Pancreas (tissue), 10 donors: ENCODE measurements around the gene LRRN2. TPM values are rescaled to one million over a fixed set of nuclear protein-coding genes. Genes with fewer than 3 reads are reported as not detected.

ENCODE experiments used
- ATAC-seq, 4 donors: fragments of 200-7000 bp; cut with Tn5 transposase; one replicate each; pipeline versions ENCODE4 v1.8.0 to v1.9.1; 2020; ENCODE audit warnings: mild to moderate bottlenecking in 4 of 4, moderate library complexity in 4 of 4
- DNase-seq, 6 donors: peaks; one replicate each; pipeline ENCODE4 v3.0.0-alpha.2; 2020
- FAIRE-seq: peaks from 2 replicates; lab custom pipeline; 2012; peaks lifted over from hg19 to GRCh38; lab: Jason Lieb, UNC
- H3K27ac ChIP-seq, 4 donors: fragments of 200-600 bp; sonication (generic); 1 replicate in 3 of 4; 2 replicates in 1 of 4; pipeline versions ENCODE4 v1.5.0 to v1.8.0; 2020
- H3K27me3 ChIP-seq, 4 donors: fragments of 200-600 bp; one replicate each; pipeline ENCODE4 v1.8.0; 2021
- H3K36me3 ChIP-seq, 3 donors: fragments of 200-600 bp; sonication (generic) in 1 of 3; one replicate each; pipeline versions ENCODE4 v1.5.0 to v1.8.0; 2020 to 2021
- H3K4me1 ChIP-seq, 3 donors: fragments of 200-600 bp; one replicate each; pipeline ENCODE4 v1.8.0; 2021
- H3K4me3 ChIP-seq, 4 donors: fragments of 200-600 bp; sonication (generic) in 2 of 4; one replicate each; pipeline versions ENCODE4 v1.5.0 to v1.8.0; 2020 to 2021
- H3K9me3 ChIP-seq, 4 donors: fragments of 200-600 bp; one replicate each; pipeline ENCODE4 v1.8.0; 2021
- WGBS, 2 donors: extraction: QIAGEN DNeasy Blood & Tissue Kit; methylation state at CpG; one replicate each; pipeline ENCODE4 v1.1.7; 2013; 5-methylcytosine and 5-hydroxymethylcytosine counted together
- intact Hi-C, 3 donors: fragments of 100-400 bp; cut with DNase I; formaldehyde crosslinking; loops; one replicate each; pipeline versions ENCODE4 v1.11.1 to v1.14.2; 2022
- polyA plus RNA-seq, 2 donors: library from polyadenylated mRNA; stranded (reverse); fragments of 200-250 nt; gene quantifications; one replicate each; pipeline ENCODE4 v1.2.3, GENCODE V29; 2013
- total RNA-seq, 6 donors: library from RNA; stranded (reverse); fragmentation: NEBNext Ultra II Directional in 4 of 6; extraction: Animal tissue kit (Norgen Biotek cat#: 25700) in 4 of 6; gene quantifications; one replicate each; pipeline versions ENCODE4 v1.2.1 to v1.2.4, GENCODE V29; 2021 to 2023
- TF ChIP-seq, protein P1 (sequence below), 4 donors: fragments of 200-600 bp; sonication (generic) in 3 of 4; IDR thresholded peaks; one replicate each; pipeline versions ENCODE4 v1.5.0 to v1.8.0; 2021; ENCODE audit warnings: antibody characterized with exemption in 4 of 4
- donor health status: healthy with polysubstance abuse.
- donor health status: DM: no; HTN: no; CAD: no; lungs with moderate emphysema.
- donor health status: DM: no; HTN: no; CAD: no.
- donor health status: control.
- donor health status: control.
- donor health status: Bipolar disorder and iron deficiency.
- donor health status: DM: yes; HTN: yes; CAD: no.
- donor health status: DM: no; HTN: no; CAD: no.
- donor health status: DM: no; HTN: no; CAD: no.
- donor health status: DM: yes; HTN: yes; CAD: no.

The LRRN2 gene
- total and polyA plus RNA-seq, 8 donors, result 0.24 to 3.7 (median 0.58) TPM

DNA sequence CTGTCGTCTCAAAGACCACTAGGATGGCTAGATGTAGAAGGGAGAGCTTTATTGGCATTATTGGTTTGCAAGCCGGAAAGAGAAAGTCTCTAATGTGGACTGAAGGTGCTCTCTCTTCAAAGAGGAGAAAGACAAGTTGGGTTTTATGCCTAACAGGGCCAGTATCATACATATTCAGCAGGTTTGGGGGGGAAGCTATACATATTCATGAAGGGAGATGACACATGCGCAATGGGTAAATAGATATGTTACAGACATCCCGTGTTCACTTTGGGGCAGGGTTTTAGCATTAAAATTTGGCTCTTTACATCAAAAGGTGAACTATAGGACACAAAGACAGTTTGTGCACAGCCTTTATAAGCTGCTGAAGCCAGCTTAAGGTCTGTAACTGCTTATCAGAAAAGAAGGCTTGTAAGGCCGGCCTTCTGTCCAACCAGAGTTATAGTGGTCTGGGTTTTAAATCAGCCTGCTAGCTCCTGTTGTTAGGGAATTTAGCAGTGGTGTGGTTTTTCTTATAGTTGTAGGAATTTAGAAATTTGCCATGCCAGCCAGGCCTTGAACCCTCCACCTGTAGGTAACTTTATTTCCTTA, 46.5 kb upstream of the LRRN2 start:
- Histone ChIP-seq H3K9me3 (no peaks in the 10 kb centered on the region), H3K4me3 (no peak overlapping the region), H3K27me3 (no peaks in the 10 kb centered on the region), H3K36me3 (no peaks in the 10 kb centered on the region), H3K4me1 (peaks cover 0 to 4% (median under 1%) of the 10 kb centered on the region in 3 donors), H3K27ac (no peak overlapping the region)
- WGBS, 2 donors, result 81 to 83% methylated on average over 5 of the region's 5 CpGs
- FAIRE-seq (no peak), DNase-seq (no peak), ATAC-seq (no peak)
- intact Hi-C loops, result no loop called here
- TF ChIP-seq, protein P1, sequence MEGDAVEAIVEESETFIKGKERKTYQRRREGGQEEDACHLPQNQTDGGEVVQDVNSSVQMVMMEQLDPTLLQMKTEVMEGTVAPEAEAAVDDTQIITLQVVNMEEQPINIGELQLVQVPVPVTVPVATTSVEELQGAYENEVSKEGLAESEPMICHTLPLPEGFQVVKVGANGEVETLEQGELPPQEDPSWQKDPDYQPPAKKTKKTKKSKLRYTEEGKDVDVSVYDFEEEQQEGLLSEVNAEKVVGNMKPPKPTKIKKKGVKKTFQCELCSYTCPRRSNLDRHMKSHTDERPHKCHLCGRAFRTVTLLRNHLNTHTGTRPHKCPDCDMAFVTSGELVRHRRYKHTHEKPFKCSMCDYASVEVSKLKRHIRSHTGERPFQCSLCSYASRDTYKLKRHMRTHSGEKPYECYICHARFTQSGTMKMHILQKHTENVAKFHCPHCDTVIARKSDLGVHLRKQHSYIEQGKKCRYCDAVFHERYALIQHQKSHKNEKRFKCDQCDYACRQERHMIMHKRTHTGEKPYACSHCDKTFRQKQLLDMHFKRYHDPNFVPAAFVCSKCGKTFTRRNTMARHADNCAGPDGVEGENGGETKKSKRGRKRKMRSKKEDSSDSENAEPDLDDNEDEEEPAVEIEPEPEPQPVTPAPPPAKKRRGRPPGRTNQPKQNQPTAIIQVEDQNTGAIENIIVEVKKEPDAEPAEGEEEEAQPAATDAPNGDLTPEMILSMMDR (IDR thresholded peaks at IDR 0.05), result no peak

DNA sequence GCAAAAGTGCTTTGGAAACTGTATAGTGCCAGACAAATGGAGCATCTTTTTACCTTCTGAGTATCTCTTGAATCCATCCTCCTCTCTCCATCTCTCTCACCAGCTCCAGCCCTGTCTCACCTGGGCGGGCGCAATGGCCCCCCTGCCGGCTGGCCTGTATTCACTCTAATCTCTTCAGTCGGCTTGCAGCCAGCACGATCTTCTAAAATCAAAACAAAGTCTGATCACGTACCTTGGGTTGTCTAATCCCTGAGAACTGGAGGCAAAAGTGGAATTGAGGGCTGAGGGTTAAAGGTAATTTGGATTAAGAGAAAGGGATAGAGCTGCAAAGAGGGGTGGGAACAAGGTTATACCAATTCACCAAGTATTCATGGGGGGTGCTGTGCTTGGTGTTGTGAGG, 46.0 kb upstream of the LRRN2 start:
- TF ChIP-seq, protein P1 (IDR thresholded peaks at IDR 0.05), result no peak
- Histone ChIP-seq H3K27me3 (no peaks in the 10 kb centered on the region), H3K36me3 (no peaks in the 10 kb centered on the region), H3K4me1 (peaks cover 0 to 10% (median 5%) of the 10 kb centered on the region in 3 donors), H3K9me3 (no peaks in the 10 kb centered on the region), H3K27ac (no peak overlapping the region), H3K4me3 (no peak overlapping the region)
- FAIRE-seq (no peak), ATAC-seq (no peak), DNase-seq (no peak)
- WGBS, 2 donors, result 50 to 52% methylated on average over 6 of the region's 6 CpGs
- intact Hi-C loops, result no loop called here

DNA sequence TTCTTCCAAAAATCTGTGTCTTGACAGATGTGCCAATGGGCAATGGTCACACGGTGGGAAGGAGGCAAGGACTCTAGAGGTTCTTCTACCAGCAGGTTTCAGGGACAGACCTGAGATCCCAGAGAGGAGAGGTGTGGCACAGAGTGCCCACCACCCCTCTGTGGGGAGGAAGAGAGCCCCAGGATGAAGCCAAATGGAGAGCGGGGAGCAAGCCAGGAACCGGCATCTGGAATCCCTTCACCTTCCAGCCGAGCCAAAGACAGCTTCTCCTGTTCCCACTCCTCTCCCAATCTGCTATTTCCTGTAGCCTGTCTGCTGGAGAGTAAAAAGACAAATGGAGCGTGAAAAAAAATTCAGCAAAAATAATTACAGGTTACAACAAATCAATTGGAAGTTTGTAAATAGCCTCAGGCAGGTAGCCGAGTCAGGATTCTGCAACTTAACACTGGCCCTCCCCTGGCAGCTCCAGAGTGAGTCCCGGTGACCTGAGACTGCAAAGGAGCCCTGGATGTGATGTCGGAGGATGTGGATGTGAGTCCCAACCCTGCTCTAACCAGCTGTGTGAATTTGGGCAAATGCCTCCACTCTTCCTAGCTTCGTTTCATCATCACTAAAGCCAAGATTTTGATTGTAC, 45.4 kb upstream of the LRRN2 start:
- intact Hi-C loops, result no loop called here
- Histone ChIP-seq H3K27me3 (no peaks in the 10 kb centered on the region), H3K27ac (no peak overlapping the region), H3K4me1 (peaks cover 0 to 16% (median 5%) of the 10 kb centered on the region in 3 donors), H3K4me3 (no peak overlapping the region), H3K36me3 (no peaks in the 10 kb centered on the region), H3K9me3 (no peaks in the 10 kb centered on the region)
- TF ChIP-seq, protein P1 (IDR thresholded peaks at IDR 0.05), result no peak
- FAIRE-seq (no peak), DNase-seq (no peak), ATAC-seq (no peak)
- WGBS, 2 donors, result 47 to 53% methylated on average over 9 of the region's 9 CpGs

DNA sequence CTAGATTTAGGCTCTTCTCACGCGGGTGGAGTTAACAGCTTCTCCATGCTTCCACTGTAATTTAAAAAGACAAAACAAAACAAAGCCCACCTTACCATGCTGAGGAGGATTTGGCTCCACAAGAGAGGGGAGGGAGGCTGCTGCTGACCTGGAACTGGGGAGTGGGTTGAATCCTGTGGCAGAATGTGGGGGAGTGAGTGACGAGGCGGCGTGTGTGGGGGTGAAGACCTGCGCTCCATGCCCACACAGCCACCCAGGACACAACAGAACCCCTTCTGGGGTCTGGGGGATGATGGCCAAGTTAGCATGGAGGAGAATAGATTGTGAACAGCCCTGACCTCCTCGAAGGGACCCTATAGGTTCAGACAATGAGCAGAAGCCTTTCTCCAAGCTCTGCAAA, 44.0 kb upstream of the LRRN2 start:
- no peaks in the 10 kb centered on the region for H3K36me3 ChIP-seq
- TF ChIP-seq, protein P1 (IDR thresholded peaks at IDR 0.05), result no peak
- intact Hi-C loops, result no loop called here
- 86 to 92% methylated on average over 7 of the region's 7 CpGs for WGBS, 2 donors
- ATAC-seq, result no peak
- H3K27me3 ChIP-seq, result no peaks in the 10 kb centered on the region
- peaks cover 0 to 17% (median 5%) of the 10 kb centered on the region in 3 donors for H3K4me1 ChIP-seq
- no peak for DNase-seq
- H3K27ac ChIP-seq, result no peak overlapping the region
- no peak for FAIRE-seq
- no peak overlapping the region for H3K4me3 ChIP-seq
- no peaks in the 10 kb centered on the region for H3K9me3 ChIP-seq

DNA sequence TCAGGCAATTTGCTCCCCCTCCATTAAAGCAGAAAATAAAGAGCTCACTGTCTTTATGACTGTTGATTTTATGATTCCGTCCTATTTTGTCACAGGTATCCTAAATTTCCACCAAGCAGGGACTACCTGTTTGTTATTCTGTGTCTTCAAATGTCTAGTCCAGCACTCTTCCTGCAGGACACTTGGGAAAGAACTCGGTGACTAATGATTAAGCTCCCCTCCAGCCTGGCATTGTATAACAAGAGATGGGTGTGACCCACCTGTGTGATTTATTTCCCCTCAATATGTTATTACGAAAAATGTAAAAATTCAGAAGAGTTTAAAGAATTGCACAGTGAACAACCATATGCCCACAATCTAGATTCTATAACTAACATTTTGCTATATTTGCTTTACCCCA, 42.9 kb upstream of the LRRN2 start:
- Histone ChIP-seq H3K36me3 (no peaks in the 10 kb centered on the region), H3K27me3 (no peaks in the 10 kb centered on the region), H3K27ac (no peak overlapping the region), H3K9me3 (no peaks in the 10 kb centered on the region), H3K4me3 (no peak overlapping the region), H3K4me1 (peaks cover 0 to 17% (median 5%) of the 10 kb centered on the region in 3 donors)
- intact Hi-C loops, result no loop called here
- DNase-seq, result no peak
- TF ChIP-seq, protein P1 (IDR thresholded peaks at IDR 0.05), result no peak
- FAIRE-seq, result no peak
- ATAC-seq, result no peak
- WGBS, 2 donors, result 60% methylated on average over 3 of the region's 3 CpGs
